Activated naive CD4-positive, alpha-beta T cell treated with anti-CD3 and anti-CD28 coated beads, Interleukin-2, amount 10 ng/mL, durations not matched to agents 5 hours and 36 hours (primary cell): Measurements from ENCODE around the gene SLC22A15. TPM values are rescaled to one million over a fixed set of nuclear protein-coding genes. Genes with fewer than 3 reads are reported as not detected.

Source experiments
- total RNA-seq, 2 experiments: library from RNA; stranded (reverse); gene quantifications; one replicate each; pipeline ENCODE4 v1.2.3, GENCODE V29; 2021

The SLC22A15 gene
- under 1 TPM; 0.58 to 0.71 TPM for total RNA-seq

GRCh38 chr1:115976062-115976920 is at the start of gene SLC22A15:
SLC22A15 (plus strand) TSS chr1:115976513; CDS start chr1:115976628, 115 bp downstream.

GRCh38 chr1:116110567-116111523 is 134.5 kb downstream of the SLC22A15 start, which contains the start of gene MAB21L3:
MAB21L3 (plus strand) TSS chr1:116111399; CDS start chr1:116112616, 1,217 bp downstream.

Other genes starting within 250 kb of the SLC22A15 start
- gene CASQ2, start 207.8 kb upstream of the SLC22A15 start, total RNA-seq, result not detected
- not detected for gene NHLH2, start 135.4 kb upstream of the SLC22A15 start, total RNA-seq
- not detected for gene MAB21L3, start 134.9 kb downstream of the SLC22A15 start, total RNA-seq